Esophagus muscularis mucosa (tissue), 3 donors: ENCODE results near the gene PHACTR1.

Experiments
- POLR2A ChIP-seq: fragments of 450-650 bp; IDR thresholded peaks from one replicate; pipeline ENCODE4 v1.6.1; 2017; ENCODE audit warnings: antibody characterized with exemption, moderate library complexity, mild to moderate bottlenecking, low read depth
- POLR2AphosphoS5 ChIP-seq, 2 donors: sonication (generic); formaldehyde crosslinking; IDR thresholded peaks; one replicate each; pipeline ENCODE4 v1.6.1; 2017; ENCODE audit warnings: antibody characterized with exemption in 2 of 2
- TF ChIP-seq, protein P1 (sequence below), 3 experiments: fragments of 200-600 bp in 2 of 3; fragments of 450-650 bp in 1 of 3; sonication (generic) in 2 of 3; IDR thresholded peaks; one replicate each; pipeline ENCODE4 v1.5.1; 2017 to 2019; ENCODE audit warnings: antibody characterized with exemption in 3 of 3, mild to moderate bottlenecking in 2 of 3, moderate library complexity in 1 of 3

DNA sequence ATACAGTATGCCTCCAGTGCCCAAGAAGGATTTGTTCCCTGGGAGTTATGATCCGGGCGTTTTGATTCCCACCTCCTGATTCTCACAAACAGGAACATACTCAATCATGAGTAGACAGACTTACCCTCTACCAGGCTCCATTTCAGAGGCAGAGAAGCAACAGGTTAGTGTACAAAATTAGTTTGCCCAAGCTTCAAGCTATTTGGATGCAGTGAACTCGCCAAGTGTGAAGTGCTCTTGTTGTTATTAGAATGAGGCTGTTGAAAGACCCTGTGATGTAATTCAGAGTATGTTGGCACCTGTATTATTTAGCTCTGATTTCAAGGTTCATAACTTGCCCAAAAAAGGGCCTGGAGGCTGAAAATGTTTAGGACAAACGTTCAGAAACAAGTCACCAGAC lies 247.0 kb downstream of the PHACTR1 start:
- TF ChIP-seq, protein P1, sequence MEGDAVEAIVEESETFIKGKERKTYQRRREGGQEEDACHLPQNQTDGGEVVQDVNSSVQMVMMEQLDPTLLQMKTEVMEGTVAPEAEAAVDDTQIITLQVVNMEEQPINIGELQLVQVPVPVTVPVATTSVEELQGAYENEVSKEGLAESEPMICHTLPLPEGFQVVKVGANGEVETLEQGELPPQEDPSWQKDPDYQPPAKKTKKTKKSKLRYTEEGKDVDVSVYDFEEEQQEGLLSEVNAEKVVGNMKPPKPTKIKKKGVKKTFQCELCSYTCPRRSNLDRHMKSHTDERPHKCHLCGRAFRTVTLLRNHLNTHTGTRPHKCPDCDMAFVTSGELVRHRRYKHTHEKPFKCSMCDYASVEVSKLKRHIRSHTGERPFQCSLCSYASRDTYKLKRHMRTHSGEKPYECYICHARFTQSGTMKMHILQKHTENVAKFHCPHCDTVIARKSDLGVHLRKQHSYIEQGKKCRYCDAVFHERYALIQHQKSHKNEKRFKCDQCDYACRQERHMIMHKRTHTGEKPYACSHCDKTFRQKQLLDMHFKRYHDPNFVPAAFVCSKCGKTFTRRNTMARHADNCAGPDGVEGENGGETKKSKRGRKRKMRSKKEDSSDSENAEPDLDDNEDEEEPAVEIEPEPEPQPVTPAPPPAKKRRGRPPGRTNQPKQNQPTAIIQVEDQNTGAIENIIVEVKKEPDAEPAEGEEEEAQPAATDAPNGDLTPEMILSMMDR (IDR thresholded peaks at IDR 0.05) = no peak
- TF ChIP-seq POLR2AphosphoS5 (IDR thresholded peaks at IDR 0.05) = no peak
- TF ChIP-seq POLR2A = no peak
